ENCODE measurements around the gene ENOSF1. TPM values are rescaled to one million over a fixed set of nuclear protein-coding genes. Genes with fewer than 3 reads are reported as not detected.
"Not testable (repeated sequence)": the region's sequence is repeated elsewhere in the genome, so short reads cannot be mapped to it uniquely, and the experiment has no call there.

ENOSF1 gene
- total RNA-seq, 1 donor: 49.5 TPM

DNA sequence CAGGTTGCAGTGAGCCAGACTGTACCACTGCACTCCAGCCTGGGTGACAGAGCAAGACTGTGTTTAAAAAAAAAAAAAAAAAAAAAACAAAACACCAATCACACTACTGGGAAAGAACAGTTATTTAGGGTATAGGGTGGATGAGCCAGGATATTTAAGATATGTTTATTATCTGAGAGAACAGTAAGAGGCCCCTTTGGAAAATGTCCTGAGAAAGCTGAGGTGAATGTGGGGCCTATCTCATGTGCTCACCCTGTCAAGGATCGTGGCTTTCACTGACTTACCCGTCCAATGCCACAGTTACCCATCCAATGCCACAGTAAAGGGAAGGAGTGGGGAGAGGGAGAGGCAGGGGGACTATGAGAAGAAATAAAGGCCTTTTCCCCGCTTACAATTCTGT lies 19.9 kb upstream of the ENOSF1 start:
- TF ChIP-seq, protein P1, sequence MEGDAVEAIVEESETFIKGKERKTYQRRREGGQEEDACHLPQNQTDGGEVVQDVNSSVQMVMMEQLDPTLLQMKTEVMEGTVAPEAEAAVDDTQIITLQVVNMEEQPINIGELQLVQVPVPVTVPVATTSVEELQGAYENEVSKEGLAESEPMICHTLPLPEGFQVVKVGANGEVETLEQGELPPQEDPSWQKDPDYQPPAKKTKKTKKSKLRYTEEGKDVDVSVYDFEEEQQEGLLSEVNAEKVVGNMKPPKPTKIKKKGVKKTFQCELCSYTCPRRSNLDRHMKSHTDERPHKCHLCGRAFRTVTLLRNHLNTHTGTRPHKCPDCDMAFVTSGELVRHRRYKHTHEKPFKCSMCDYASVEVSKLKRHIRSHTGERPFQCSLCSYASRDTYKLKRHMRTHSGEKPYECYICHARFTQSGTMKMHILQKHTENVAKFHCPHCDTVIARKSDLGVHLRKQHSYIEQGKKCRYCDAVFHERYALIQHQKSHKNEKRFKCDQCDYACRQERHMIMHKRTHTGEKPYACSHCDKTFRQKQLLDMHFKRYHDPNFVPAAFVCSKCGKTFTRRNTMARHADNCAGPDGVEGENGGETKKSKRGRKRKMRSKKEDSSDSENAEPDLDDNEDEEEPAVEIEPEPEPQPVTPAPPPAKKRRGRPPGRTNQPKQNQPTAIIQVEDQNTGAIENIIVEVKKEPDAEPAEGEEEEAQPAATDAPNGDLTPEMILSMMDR (IDR thresholded peaks at IDR 0.05; ENCODE audit: insufficient read depth, low read length): no peak
- H3K4me3 ChIP-seq (ENCODE audit: low read depth, low read length): no peak overlapping the region
- DNase-seq (ENCODE audit: low read depth): no peak

DNA sequence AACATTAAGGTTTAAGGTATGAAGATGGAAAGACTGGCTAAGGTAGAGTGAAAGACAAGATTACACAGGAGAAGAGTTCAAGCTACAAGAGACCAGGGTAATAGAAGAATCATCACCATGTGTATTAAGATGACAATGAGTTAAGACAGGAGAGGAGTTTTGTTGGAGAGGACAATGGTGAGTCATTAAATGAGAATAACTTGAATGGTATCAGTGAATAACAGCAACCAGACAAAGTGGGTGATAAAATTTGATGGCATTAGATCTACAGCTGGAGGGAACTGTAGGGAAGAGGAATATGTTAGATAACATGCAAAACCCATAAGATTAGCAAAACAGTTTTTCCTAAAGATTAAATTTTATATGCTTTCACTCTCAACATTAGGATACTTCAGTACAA lies 18.8 kb upstream of the ENOSF1 start:
- H3K4me3 ChIP-seq (ENCODE audit: low read depth, low read length): no peak overlapping the region
- DNase-seq (ENCODE audit: low read depth): peak; percentile 11
- TF ChIP-seq, protein P1 (IDR thresholded peaks at IDR 0.05; ENCODE audit: insufficient read depth, low read length): no peak

DNA sequence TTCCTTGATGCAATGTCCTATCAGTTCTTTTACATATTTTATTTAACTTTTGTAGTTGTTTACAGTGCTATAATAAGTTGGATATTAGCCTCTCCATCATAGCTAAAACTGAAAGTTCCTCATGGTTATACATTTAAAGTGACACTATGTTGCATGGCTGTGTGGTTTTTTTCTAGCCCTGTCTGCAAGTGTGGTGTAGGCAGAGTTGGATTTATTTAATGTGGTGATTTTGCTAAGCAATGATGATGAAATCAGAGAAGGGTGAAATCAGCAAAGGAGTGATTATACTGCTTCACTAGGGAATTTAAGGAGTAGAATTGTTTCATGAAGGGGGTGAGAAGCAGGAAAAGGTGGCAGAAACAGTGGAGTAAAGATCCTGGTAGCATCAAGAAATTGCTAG lies 18.3 kb upstream of the ENOSF1 start:
- no peak overlapping the region for H3K4me3 ChIP-seq (ENCODE audit: low read depth, low read length)
- DNase-seq (ENCODE audit: low read depth): no peak
- TF ChIP-seq, protein P1 (IDR thresholded peaks at IDR 0.05; ENCODE audit: insufficient read depth, low read length): no peak

DNA sequence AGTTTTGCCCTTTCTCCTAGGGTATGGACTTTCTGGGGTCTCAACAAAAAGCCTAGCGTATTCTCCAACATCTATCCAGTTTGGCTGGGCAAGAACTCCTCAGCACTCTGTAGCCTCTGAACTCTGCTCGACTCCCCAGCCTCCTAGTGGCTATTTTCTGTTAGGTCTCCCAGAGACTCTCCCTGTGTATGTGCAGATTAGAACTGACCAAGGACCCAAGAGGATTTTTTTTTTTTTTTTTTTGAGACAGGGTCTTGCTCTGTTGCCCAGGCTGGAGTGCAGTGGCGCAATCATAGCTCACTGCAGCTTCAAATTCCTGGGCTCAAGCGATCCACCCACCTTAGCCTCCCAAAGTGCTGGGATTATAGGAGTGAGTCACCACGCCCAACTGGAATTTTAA lies 17.7 kb upstream of the ENOSF1 start:
- DNase-seq (ENCODE audit: low read depth); H3K4me3 ChIP-seq (ENCODE audit: low read depth, low read length): not testable (repeated sequence)
- TF ChIP-seq, protein P1 (IDR thresholded peaks at IDR 0.05; ENCODE audit: insufficient read depth, low read length): peak; percentile 19

DNA sequence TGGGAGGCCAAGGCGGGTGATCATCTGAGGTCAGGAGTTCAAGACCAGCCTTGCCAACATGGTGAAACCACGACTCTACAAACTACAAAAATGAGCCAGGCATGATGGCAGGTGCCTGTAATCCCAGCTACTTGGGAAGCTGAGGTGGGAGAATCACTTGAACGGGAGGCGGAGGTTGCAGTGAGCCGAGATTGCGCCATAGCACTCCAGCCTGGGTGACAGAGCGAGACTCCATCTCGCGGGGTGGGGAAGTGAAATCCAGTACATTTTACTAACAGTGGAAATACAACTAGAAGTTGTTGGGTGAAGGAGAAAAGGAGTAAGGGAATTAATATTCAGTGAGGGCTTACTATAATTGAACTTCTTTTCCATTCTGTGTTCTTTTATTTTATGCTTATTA lies 13.2 kb upstream of the ENOSF1 start:
- DNase-seq (ENCODE audit: low read depth): no peak
- H3K4me3 ChIP-seq (ENCODE audit: low read depth, low read length): no peak overlapping the region
- TF ChIP-seq, protein P1 (IDR thresholded peaks at IDR 0.05; ENCODE audit: insufficient read depth, low read length): no peak

DNA sequence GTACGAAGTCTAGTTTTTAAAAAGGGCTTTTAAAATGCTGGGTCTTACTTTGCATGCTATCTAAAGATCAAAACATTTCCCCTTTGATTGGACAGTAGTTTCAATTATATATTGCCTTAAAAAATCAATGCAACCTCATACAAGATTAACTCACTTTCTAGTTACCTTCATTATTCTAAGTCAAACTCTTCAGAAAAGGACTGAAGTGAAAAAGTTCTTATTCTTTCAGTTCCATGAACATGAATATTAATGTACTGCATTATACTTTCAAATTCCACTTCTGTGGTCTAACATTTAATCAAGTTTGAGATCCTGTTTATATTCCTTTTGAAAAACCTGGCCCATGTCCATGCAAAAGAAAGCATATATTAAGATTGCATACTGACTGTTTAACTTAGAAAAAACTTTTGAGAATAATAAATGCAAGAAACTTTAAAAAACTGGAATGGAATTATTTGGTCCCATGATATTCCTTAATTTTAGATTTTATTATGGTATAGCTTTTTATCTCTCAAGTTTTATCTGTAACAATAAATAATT lies 11.2 kb upstream of the ENOSF1 start:
- H3K4me3 ChIP-seq (ENCODE audit: low read depth, low read length): no peak overlapping the region
- no peak for DNase-seq (ENCODE audit: low read depth)
- TF ChIP-seq, protein P1 (IDR thresholded peaks at IDR 0.05; ENCODE audit: insufficient read depth, low read length): no peak

DNA sequence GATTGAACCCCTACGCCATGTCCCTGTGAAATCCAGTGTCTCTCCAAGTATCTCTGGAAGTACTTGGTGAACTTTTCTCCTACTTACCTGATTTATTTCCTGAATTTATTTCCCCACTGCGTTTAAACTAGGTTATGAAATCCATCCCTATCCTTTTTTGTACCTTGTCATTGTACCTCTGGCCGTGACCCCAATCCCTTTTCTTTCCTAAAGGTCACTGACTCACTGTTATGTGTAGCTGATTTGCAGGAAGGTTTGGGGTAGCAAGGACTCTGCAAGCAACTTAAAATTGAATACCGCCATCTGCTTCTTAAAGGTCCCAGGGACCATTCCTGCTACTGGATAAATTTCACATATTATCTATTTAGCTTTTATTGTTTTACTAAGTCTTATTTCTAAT lies 4.6 kb upstream of the ENOSF1 start:
- DNase-seq (ENCODE audit: low read depth): no peak

More for the DNA sequence above, 4.6 kb upstream of the ENOSF1 start:
- TF ChIP-seq, protein P1 (IDR thresholded peaks at IDR 0.05; ENCODE audit: insufficient read depth, low read length): no peak
- no peak overlapping the region for H3K4me3 ChIP-seq (ENCODE audit: low read depth, low read length)
